Measurements from ENCODE around the gene RASGRF2.

DNA sequence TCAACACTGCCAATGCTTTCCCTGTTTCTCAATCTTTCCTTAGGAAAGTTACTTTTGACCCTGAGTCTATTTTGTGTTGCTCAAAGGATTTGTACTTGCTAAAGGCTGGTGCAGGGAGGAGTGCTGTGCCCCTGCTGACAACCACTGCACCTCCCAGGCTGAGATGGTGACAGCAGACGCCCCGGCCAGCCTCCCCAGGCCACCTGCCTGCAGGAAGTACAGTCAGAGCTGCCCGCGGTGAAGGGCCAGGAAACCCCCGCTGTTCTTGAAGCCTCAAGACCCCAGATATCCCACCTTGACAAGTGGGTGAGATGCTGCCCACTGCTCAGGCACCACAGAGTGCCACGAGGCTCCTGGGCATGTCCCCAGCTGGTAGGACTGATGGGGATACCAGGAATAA lies 228.8 kb downstream of the RASGRF2 start:
- TF ChIP-seq EZH2 (IDR thresholded peaks at IDR 0.05) (no peak), POLR2AphosphoS5 (IDR thresholded peaks at IDR 0.05; ENCODE audit: borderline replicate concordance, low read depth, low read length) (no peak), FOXP2 (optimal IDR thresholded peaks at IDR 0.05; ENCODE audit: control extremely low read depth, extremely low read length, insufficient read depth) (no peak)
